IPS-NIHi7 (cell line): Measurements from ENCODE around the gene PRSS50.
A peak's percentile ranks its signal among the peaks of the same experiment; 100 is the strongest.

Source experiments
- DNase-seq: peaks from one replicate; pipeline ENCODE4 v3.0.0; 2012; ENCODE audit warnings: mixed read lengths; ENCODE audit errors: extremely low spot score

The PRSS50 gene

GRCh38 chr3:46670000-46670890 is 47.4 kb downstream of the PRSS50 start:
- no peak for DNase-seq

GRCh38 chr3:46669191-46669999 is 48.3 kb downstream of the PRSS50 start:
- DNase-seq = no peak

- DNase-seq = no peak
These were observed 49.1 kb downstream of the PRSS50 start for GRCh38 chr3:46668591-46668990.

GRCh38 chr3:46668116-46668515 is 49.6 kb downstream of the PRSS50 start:
- no peak for DNase-seq

GRCh38 chr3:46667657-46668056 is 50.0 kb downstream of the PRSS50 start:
- no peak for DNase-seq

- no peak for DNase-seq
These were observed 50.5 kb downstream of the PRSS50 start for GRCh38 chr3:46667061-46667621.

- DNase-seq = no peak
These were observed 51.2 kb downstream of the PRSS50 start for GRCh38 chr3:46666453-46666845.

- DNase-seq = no peak
These were observed 51.8 kb downstream of the PRSS50 start for GRCh38 chr3:46665763-46666452.

GRCh38 chr3:46664971-46665762 is 52.5 kb downstream of the PRSS50 start:
- no peak for DNase-seq

GRCh38 chr3:46664188-46664970 is 53.3 kb downstream of the PRSS50 start:
- no peak for DNase-seq

GRCh38 chr3:46663591-46664135 is 54.0 kb downstream of the PRSS50 start:
- DNase-seq = peak; percentile 53

GRCh38 chr3:46662771-46663551 is 54.7 kb downstream of the PRSS50 start:
- peak; percentile 9 for DNase-seq
